GM21576 (cell line): ENCODE data around the gene C16orf74.

Source experiments
- ATAC-seq: cut with Tn5 transposase; IDR thresholded peaks from one replicate; pipeline ENCODE4 v1.9.1; 2021; ENCODE audit warnings: mild to moderate bottlenecking, moderate library complexity; ENCODE audit not compliant: unreplicated experiment

Gene C16orf74

DNA sequence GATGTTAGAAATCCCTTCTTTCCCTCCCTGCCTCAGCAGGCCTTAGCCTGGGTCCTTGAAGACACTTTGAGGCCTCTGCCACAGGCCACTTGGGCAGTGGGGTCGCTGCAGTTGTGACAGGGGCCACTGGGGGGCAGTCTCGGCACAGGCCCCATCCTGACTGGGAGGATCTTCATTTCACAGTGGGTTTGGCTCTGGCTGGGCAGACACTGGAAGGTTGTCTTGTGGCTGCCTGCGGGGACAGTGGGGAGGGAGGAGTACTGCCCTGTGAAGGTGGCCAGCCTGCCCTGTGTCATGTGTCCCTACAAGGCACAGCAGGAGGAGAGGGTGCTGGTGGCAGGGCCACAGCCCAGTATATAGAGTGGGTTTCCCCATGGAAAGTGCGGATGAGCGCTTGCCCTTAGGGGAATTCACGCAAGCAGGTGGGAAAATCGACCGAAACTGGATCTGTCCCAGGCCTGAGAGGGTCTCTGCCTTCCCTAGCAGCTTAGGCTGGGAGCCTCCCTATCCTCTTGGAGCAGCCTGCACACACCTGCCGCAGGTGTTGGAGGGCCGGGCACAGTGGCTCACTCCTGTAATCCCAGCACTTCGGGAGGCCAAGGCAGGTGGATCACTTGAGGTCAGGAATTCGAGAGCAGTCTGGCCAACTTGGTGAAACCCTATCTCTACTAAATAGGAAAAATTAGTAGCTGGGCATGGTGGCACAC is 90.9 kb downstream of the C16orf74 start:
- no peak for ATAC-seq

DNA sequence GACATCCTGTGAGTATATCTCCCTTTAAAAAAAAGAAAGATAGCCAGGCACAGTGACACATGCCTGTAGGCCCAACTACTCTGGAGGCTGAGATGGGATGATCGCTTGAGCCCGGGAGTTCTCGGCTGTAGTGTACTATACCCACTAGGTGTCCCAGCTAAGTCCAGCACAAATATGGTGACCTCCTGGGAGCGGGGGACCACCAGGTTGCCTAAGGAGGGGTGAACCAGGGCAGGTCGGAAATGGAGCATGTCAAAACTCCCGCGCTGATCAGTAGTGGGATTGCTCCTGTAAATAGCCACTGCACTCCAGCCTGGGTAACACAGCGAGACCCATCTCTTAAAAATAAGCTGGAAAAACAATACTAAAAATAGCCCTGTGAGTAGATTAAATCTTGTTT is 91.6 kb downstream of the C16orf74 start:
- ATAC-seq, result no peak

DNA sequence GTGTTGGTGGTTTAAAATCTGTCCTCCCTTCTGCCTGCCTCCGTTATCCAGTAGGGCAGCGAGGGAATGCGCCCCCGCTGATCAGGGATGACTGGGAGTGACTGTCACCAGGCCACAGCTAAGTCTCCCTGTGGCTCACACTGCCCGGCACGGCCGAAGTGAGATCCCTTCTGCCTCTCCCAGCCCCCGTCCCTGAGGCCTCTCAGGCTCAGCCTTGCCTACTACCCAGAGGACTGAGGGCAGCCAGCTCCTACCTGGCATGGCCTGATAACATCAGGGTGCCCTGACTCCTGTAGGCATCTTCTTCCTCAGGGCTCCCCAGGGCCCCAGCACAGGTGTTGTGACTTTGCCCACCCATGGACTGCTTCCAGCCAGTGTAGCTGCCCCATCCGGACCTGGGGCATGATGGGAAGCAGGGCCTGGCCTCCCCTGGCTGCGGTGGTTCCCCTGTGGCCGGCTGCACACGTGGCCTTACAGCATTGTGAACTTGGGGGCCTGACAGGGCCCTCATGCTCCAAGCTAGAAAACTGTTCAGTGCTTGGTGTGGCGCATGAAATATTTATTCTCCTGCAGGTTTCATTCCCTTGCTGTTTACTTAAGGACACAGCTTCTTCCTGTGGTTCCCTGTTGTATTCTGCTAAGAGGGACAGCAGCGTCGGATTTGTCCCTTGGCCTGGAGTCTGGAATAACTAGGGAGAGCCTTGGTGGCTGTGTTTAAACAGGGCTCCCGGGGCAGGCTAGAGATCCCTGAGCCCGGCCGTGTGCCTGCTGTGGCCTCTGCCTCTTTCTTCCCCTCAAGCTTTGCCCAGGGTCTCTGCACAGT is 92.2 kb downstream of the C16orf74 start:
- ATAC-seq, result no peak

GRCh38 chr16:85657996-85658395 is 92.9 kb downstream of the C16orf74 start:
- ATAC-seq, result no peak
